ENCODE measurements around the gene ECE1. TPM values are rescaled to one million over a fixed set of nuclear protein-coding genes. Genes with fewer than 3 reads are reported as not detected.

Gene ECE1
- total and polyA plus RNA-seq, 12 donors: 86.1 to 588 (median 222) TPM

GRCh38 chr1:21297975-21298374 is 7.7 kb upstream of the ECE1 start:
- WGBS, 4 donors: 65 to 74% (median 71%) methylated on average over 13 of the region's 13 CpGs
- Histone ChIP-seq H3K9me3 (replicated peaks in 1 of 3) (no peaks in the 10 kb centered on the region), H3K36me3 (replicated peaks in 1 of 2) (no peaks in the 10 kb centered on the region), H3K27me3 (no peaks in the 10 kb centered on the region), H3K4me3 (no peak overlapping the region), H3K4me1 (replicated peaks in 1 of 2) (peaks cover 27 to 74% of the 10 kb centered on the region in 2 donors), H3K27ac (peak overlapping the region in 3 of 5 donors; percentile 63 to 88 (median 87))
- intact Hi-C loops (cut with DNase I): no loop called here
- TF ChIP-seq POLR2A (IDR thresholded peaks at IDR 0.05) (no peak), CTCF (IDR thresholded peaks at IDR 0.05) (no peak)
- peak in 4 of 7 donors; percentile 55 to 70 (median 64) for DNase-seq

GRCh38 chr1:21296509-21297354 is 6.5 kb upstream of the ECE1 start:
- DNase-seq: peak in 6 of 7 donors; percentile 72 to 86 (median 79)
- Histone ChIP-seq H3K9me3 (replicated peaks in 1 of 3) (no peaks in the 10 kb centered on the region), H3K4me3 (no peak overlapping the region), H3K36me3 (replicated peaks in 1 of 2) (no peaks in the 10 kb centered on the region), H3K27ac (peak overlapping the region; percentile 41 to 88 (median 63)), H3K27me3 (no peaks in the 10 kb centered on the region), H3K4me1 (replicated peaks in 1 of 2) (peaks cover 22 to 69% of the 10 kb centered on the region in 2 donors)
- WGBS, 4 donors: 0 to 48% (median 35%) methylated on average over 1 to 7 of the region's 7 CpGs
- intact Hi-C loops (cut with DNase I): no loop called here
- peak in 1 of 2 donors; percentile 42 for TF ChIP-seq POLR2A (IDR thresholded peaks at IDR 0.05)
- TF ChIP-seq CTCF (IDR thresholded peaks at IDR 0.05): no peak

GRCh38 chr1:21295545-21295944 is 5.3 kb upstream of the ECE1 start:
- no peak overlapping the region for H3K4me3 ChIP-seq
- TF ChIP-seq POLR2A (IDR thresholded peaks at IDR 0.05) (no peak), CTCF (IDR thresholded peaks at IDR 0.05) (no peak)
- peaks cover 22 to 76% of the 10 kb centered on the region in 2 donors for H3K4me1 ChIP-seq (replicated peaks in 1 of 2)
- no peaks in the 10 kb centered on the region for H3K9me3 ChIP-seq (replicated peaks in 1 of 3)
- H3K27ac ChIP-seq: peak overlapping the region; percentile 42 to 88 (median 63)
- H3K36me3 ChIP-seq (replicated peaks in 1 of 2): no peaks in the 10 kb centered on the region
- intact Hi-C loops (cut with DNase I): no loop called here
- H3K27me3 ChIP-seq: no peaks in the 10 kb centered on the region
- 79 to 91% (median 83%) methylated on average over 6 of the region's 6 CpGs for WGBS, 4 donors
- no peak for DNase-seq

- Histone ChIP-seq H3K9me3 (replicated peaks in 1 of 3) (no peaks in the 10 kb centered on the region), H3K27ac (peak overlapping the region; percentile 42 to 88 (median 81)), H3K4me1 (replicated peaks in 1 of 2) (peaks cover 22 to 77% of the 10 kb centered on the region in 2 donors), H3K4me3 (no peak overlapping the region), H3K36me3 (replicated peaks in 1 of 2) (no peaks in the 10 kb centered on the region), H3K27me3 (no peaks in the 10 kb centered on the region)
- TF ChIP-seq POLR2A (IDR thresholded peaks at IDR 0.05) (no peak), CTCF (IDR thresholded peaks at IDR 0.05) (no peak)
- intact Hi-C loops (cut with DNase I): no loop called here
- DNase-seq: peak in 6 of 7 donors; percentile 51 to 77 (median 70)
- 33 to 53% (median 47%) methylated on average over 1 of the region's 1 CpG for WGBS, 4 donors
Measured at GRCh38 chr1:21295002-21295401, 4.7 kb upstream of the ECE1 start.
